ENCODE measurements around the gene ULBP2.

GRCh38 chr6:149967591-149967990 lies 25.8 kb downstream of the ULBP2 start:
- TF ChIP-seq CTCF (conservative IDR thresholded peaks at IDR 0.05), result no peak
- no peak for TF ChIP-seq EZH2 (IDR thresholded peaks at IDR 0.05; ENCODE audit: low read depth)

Measured in PC-9 (cell line).